Stimulated activated CD8-positive, alpha-beta memory T cell treated with anti-CD3 and anti-CD28 coated beads, Interleukin-12 subunit alpha, Interleukin-12 subunit beta, amount 100 ng/mL, for 24 hours (primary cell): ENCODE measurements around the gene ANHX.
"Not testable (repeated sequence)": the region's sequence is repeated elsewhere in the genome, so short reads cannot be mapped to it uniquely, and the experiment has no call there.

Source experiments
- DNase-seq: peaks from one replicate; pipeline ENCODE4 v3.0.0-alpha.2; 2020; ENCODE audit errors: extremely low read depth

The ANHX gene

GRCh38 chr12:133235401-133236112 is at the start of gene ANHX:
TSS of gene ANHX (minus strand) at chr12:133235877. CDS start at chr12:133234356, 1,521 bp downstream.
- DNase-seq = no peak

GRCh38 chr12:133264668-133265067 is 29.0 kb upstream of the ANHX start:
- DNase-seq = not testable (repeated sequence)

DNA sequence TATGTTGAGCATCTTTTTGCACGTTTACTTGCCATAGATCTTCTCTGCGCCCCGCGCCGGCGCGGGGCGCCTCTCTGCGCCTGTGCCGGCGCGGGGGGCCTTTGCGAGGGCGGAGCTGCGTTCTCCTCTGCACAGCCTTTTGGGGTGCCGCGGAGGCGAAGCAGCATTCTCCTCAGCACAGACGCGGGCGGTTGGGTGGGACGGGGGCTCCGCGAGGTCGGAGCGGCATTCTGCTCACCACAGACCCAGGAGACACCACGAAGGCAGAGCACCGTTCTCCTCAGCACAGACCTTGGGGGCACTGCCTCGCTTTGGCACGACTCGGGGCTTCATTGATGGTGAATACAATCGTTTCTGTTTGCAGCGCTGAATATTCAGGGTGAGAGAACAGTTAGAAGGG is 28.5 kb upstream of the ANHX start:
- no peak for DNase-seq

DNA sequence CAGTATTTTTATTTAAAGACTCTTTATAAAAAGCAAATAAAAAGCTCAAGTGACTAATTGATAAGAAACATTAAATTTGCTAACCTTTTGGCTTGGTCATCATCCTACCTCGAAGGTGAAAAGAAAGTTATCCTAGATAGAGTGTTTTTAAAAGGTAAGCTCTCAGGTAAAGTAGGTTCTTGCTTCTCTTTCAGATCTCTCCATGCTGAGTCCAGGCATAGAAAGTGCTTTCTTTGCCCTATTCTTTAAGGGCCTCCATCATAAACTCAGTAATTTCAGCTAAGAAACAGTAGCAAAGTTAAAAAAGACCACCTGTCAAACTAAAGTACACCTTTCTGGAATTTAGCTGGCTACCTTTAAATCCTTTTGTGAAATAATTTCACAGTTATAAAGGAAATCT is 20.6 kb upstream of the ANHX start:
- no peak for DNase-seq

- DNase-seq = not testable (repeated sequence)
Observed at GRCh38 chr12:133255833-133256232, 20.2 kb upstream of the ANHX start.

DNA sequence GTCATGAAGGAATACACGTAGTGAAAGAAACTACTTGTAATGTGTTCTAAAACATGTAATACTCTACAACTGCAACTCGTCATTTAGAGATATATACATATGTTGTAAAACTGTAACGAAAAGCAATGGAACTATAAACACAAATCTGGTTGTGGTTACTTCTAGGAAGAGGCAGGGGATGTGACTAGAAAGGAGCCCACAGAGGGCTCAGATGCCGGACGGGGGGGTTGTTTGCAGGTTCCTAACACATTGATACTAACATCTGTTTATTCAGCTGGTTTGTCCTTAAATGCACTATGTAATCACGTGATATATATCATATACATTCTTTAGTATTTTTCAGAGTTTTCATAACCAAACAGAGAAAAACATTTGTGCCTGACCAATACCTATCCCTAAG is 16.1 kb upstream of the ANHX start:
- DNase-seq = no peak

GRCh38 chr12:133236556-133236955 is 879 bp upstream of the ANHX start:
- no peak for DNase-seq

- no peak for DNase-seq
Observed at GRCh38 chr12:133236144-133236543, 467 bp upstream of the ANHX start.

- no peak for DNase-seq
Observed at GRCh38 chr12:133234971-133235370, 706 bp downstream of the ANHX start.

DNA sequence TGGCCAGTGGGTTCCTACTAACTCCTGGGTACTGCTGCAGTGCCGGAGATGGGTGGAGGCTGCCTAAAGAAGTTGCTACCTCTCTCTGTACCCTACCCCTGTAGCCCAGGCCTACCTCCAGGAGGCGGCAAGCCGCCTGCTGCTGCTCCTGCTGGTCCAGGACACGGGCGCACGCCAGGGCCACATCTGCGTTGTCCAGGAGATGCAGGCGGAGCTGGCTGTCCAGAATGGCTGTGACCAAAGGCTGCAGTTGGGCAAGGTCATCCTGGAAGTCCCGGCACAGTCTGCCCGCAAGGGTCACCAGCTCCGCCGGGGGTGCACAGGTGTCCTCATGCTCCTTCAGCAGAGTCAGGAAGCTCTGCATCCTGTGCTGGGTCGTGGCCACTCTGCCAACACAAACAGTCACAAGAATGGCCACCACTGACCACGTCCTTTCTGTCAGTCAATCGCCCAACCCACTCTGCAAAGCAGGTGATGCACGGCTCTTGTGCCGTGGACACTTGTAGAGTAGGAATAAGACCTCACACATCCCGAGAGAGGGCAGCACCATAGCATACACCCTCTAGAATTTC is 1.6 kb downstream of the ANHX start:
- DNase-seq = no peak

- no peak for DNase-seq
Observed at GRCh38 chr12:133233006-133233405, 2.7 kb downstream of the ANHX start.

GRCh38 chr12:133231001-133231400 is 4.7 kb downstream of the ANHX start:
- DNase-seq = no peak

- DNase-seq = no peak
Observed at GRCh38 chr12:133227281-133227852, 8.3 kb downstream of the ANHX start.

GRCh38 chr12:133226690-133227089 is 9.0 kb downstream of the ANHX start:
- no peak for DNase-seq

DNA sequence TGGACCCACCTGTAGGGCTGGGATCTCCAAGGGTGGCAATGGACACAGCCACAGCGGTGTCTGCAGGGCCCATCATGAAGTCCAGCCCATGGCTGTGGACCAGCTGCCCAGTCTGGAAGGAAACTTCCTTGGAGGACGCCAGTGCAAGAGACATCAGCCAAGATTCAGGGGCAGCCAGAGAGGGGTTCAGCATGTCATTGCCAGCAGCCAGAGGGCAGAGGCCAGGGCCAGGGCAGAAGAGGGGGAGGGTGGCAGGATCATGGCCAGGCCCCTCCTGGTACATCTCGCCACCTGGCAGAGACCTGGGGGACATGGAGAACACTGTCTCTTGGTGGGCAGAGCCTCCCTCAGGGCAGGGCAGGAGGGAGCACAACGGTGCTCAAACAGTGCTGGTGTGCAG is 10.2 kb downstream of the ANHX start:
- DNase-seq = no peak

DNA sequence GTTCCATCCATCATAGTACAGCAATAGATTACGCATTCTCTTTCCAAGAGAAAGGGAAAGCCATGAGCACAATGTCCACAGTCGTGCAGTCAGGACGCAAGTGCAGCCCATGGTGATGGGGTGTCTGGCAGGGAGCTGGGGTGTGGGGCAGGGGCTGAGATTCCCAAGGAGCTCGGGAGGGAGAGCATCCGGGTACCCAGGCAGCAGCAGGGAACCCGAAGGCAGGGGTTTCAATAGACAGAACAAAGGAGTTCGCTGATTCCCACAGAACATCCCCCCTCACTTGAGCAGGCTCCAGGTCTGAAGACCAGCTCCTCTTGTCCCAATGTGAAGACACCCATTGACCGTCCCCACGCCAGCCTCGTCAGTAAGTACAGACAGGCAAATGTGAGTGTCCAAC is 13.5 kb downstream of the ANHX start:
- DNase-seq = no peak

DNA sequence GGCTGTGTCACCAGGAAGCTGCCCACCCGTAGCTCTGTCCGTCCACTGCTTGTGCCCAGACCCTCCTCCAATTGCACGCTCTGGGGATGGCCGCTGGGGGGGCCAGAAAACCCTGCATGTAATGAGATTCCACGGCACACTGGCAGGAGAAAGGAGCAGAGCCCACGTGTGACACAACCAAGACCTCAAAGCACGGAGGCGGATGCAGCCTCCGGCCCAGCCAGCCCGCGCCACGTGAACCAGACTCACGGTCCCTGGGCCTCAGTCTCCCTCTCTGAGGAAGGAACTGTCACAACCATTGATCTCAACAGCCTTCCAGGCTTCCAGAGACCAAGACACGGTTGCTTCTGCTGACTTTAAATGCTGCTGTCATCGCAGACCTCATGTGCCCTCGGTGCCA is 14.4 kb downstream of the ANHX start:
- DNase-seq = no peak

- DNase-seq = no peak
Observed at GRCh38 chr12:133220521-133220920, 15.2 kb downstream of the ANHX start.

DNA sequence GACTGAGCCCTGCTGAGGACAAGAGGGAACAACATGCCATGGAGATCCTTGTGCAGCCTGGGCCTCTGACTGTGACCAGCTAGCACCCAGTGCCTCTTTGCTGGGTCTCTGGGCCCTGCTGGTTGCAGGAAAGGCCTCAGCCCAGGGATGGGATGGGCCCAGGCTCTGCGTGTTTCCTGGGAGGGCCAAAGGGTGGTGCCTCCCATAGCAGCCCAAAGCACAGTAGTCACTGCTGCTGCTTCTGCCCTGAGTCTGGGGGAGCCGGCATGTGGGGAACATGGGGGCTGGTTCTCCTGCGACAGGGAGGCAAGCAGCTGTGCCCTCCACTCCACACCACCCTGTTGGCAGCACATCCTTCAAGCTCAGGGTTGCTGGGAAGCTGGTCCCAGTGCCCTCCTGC is 18.5 kb downstream of the ANHX start:
- no peak for DNase-seq

DNA sequence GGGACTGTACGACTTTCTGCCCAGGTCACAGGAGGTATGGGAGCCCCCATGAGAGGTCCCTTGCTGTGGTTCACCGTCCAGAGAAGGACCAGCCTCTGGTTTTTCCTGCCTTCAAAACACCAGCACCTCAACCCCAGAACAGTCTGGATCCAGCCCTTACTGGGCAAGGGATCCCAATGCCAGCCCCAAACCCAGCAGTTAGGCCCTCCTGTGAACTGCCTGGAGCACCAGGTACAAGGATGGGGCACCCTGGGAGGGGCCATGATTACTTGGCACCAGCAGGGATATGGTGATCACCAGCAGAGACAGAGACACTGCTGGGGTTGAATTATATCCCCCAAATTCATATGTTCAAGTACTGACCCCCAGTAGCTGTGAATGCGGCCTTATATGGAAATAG is 20.0 kb downstream of the ANHX start:
- no peak for DNase-seq

DNA sequence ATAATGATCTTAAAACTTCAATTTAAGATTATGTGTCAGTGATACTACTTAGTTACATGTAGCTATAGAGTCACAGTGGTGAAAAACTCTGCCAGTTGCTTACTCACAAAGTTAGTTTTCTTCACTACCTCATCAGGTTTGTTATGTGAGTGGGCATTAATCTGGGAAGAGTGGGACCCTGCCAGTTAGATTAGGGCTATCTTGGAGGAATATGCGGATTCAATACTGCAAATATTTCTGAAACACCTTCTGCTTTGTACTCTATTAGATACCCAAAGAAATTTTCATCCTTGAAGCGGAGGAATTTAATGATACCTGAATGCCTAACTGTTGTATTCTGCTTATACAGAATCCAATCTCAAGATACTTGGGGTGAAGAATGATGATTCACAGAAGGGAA is 29.3 kb downstream of the ANHX start:
- no peak for DNase-seq

DNA sequence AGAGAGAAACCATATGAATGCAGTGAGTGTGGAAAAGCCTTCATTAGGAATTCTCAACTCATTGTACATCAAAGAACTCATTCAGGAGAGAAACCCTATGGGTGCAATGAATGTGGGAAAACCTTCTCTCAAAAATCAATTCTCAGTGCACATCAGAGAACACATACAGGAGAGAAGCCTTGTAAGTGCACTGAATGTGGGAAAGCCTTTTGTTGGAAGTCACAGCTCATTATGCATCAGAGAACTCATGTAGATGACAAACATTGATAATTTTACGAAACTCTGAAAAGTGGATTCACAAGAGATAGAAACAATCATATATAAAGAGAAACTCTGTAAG is 31.4 kb downstream of the ANHX start:
- no peak for DNase-seq
